HepG2 (cell line): Measurements from ENCODE around the gene LUC7L2. TPM values are rescaled to one million over a fixed set of nuclear protein-coding genes. Genes with fewer than 3 reads are reported as not detected.
"Not testable (repeated sequence)": the region's sequence is repeated elsewhere in the genome, so short reads cannot be mapped to it uniquely, and the experiment has no call there.

Source experiments
- ATAC-seq: fragments of 200-7000 bp; cut with Tn5 transposase; 3 replicates; pipeline ENCODE4 v1.9.1; 2020; ENCODE audit warnings: mild to moderate bottlenecking, moderate library complexity
- BruUV-seq: library from RNA; stranded (reverse); fragments of 400-500 nt; replicated peaks from 2 replicates; lab custom pipeline; 2021; lab: Mats Ljungman, UMichigan
- CTCF ChIA-PET: fragments of 300-600 bp; formaldehyde crosslinking; extraction: SDS; loops from one replicate; lab custom pipeline; 2021; ENCODE audit warnings: low total read pairs, inconsistent platforms, low intra/inter-chr PET ratio; lab: Yijun Ruan, JAX
- POLR2A ChIA-PET: fragments of 350-600 bp; sonication (Branson Sonifier 250); formaldehyde crosslinking; loops from one replicate; lab custom pipeline; 2020; ENCODE audit warnings: antibody characterized with exemption, inconsistent platforms; lab: Yijun Ruan, JAX
- DNase-seq: peaks from one replicate; pipeline ENCODE4 v3.0.0-alpha.2; 2015; ENCODE audit warnings: low spot score
- FAIRE-seq: peaks from 3 replicates; lab custom pipeline; 2011; peaks lifted over from hg19 to GRCh38; lab: Jason Lieb, UNC
- H2AFZ ChIP-seq: one replicate; pipeline ENCODE4 v1.6.1; 2011; ENCODE audit warnings: low read length, inconsistent platforms
- H3K27ac ChIP-seq: fragments of 300-600 bp; 3 replicates; pipeline ENCODE4 v1.8.0; 2011; ENCODE audit warnings: mixed run types, mild to moderate bottlenecking, mixed read lengths, low read length, inconsistent platforms; ENCODE audit not compliant: insufficient read depth; ENCODE audit errors: extremely low read length
- H3K27me3 ChIP-seq, 2 experiments: fragments of 200-600 bp in 1 of 2; 2 replicates in 1 of 2; 3 replicates in 1 of 2; pipeline versions ENCODE4 v1.6.0 to v1.8.0; 2011; ENCODE audit warnings: low read length in 2 of 2, mild to moderate bottlenecking in 2 of 2, moderate library complexity in 2 of 2, inconsistent platforms in 1 of 2; ENCODE audit not compliant: insufficient read depth in 2 of 2, control insufficient read depth in 1 of 2
- H3K36me3 ChIP-seq, 2 experiments: fragments of 200-600 bp in 1 of 2; replicated peaks in 1 of 2; 2 replicates in 1 of 2; 3 replicates in 1 of 2; pipeline versions ENCODE4 v1.5.1 to v1.8.0; 2011; ENCODE audit warnings: low read length in 2 of 2, inconsistent platforms in 1 of 2; ENCODE audit not compliant: insufficient read depth in 2 of 2, control insufficient read depth in 1 of 2
- H3K4me1 ChIP-seq: 2 replicates; pipeline ENCODE4 v1.5.1; 2012; ENCODE audit warnings: low read length, inconsistent platforms; ENCODE audit not compliant: insufficient read depth
- H3K4me2 ChIP-seq: 2 replicates; pipeline ENCODE4 v1.6.0; 2011; ENCODE audit warnings: low read depth, low read length, inconsistent platforms
- H3K4me3 ChIP-seq, 3 experiments: fragments of 200-600 bp in 1 of 3; sonication (generic), shearing (Covaris generic) in 1 of 3; replicated peaks in 1 of 3; 2 replicates each; pipeline ENCODE4 v1.5.1; 2011 to 2016; ENCODE audit warnings: low read length in 3 of 3, inconsistent platforms in 2 of 3, low read depth in 2 of 3, mild to moderate bottlenecking in 2 of 3, control low read depth in 1 of 3, mixed read lengths in 1 of 3; ENCODE audit not compliant: insufficient read depth in 1 of 3
- H3K79me2 ChIP-seq: one replicate; pipeline ENCODE4 v1.6.1; 2011; ENCODE audit warnings: low read length, inconsistent platforms; ENCODE audit not compliant: insufficient read depth
- H3K9ac ChIP-seq: 2 replicates; pipeline ENCODE4 v1.6.0; 2011; ENCODE audit warnings: mild to moderate bottlenecking, low read depth, low read length, inconsistent platforms; ENCODE audit not compliant: insufficient read depth
- H3K9me3 ChIP-seq: 2 replicates; pipeline ENCODE4 v1.5.1; 2012; ENCODE audit warnings: mild to moderate bottlenecking, low read length
- H4K20me1 ChIP-seq: 2 replicates; pipeline ENCODE4 v1.6.0; 2011; ENCODE audit warnings: inconsistent platforms, mild to moderate bottlenecking, low read length, moderate library complexity; ENCODE audit not compliant: insufficient read depth
- ESRRA ChIP-seq: sonication (generic); formaldehyde crosslinking; IDR thresholded peaks from 2 replicates; pipeline ENCODE4 v1.5.1; 2020; ENCODE audit warnings: mild to moderate bottlenecking, low read depth, missing genetic modification reagents
- GATAD1 ChIP-seq: IDR thresholded peaks from 2 replicates; pipeline ENCODE4 v1.6.1; 2016; ENCODE audit warnings: missing genetic modification reagents, missing compliant biosample characterization
- HNRNPUL1 ChIP-seq: fragments of 200-400 bp; formaldehyde crosslinking; IDR thresholded peaks from 2 replicates; pipeline ENCODE4 v1.6.1; 2017; ENCODE audit warnings: low read depth, mild to moderate bottlenecking, low read length, moderate library complexity
- HOXA7 ChIP-seq: sonication (generic); formaldehyde crosslinking; IDR thresholded peaks from 2 replicates; pipeline ENCODE4 v1.8.1; 2022; ENCODE audit warnings: mild to moderate bottlenecking, missing genetic modification reagents, moderate library complexity
- MAF1 ChIP-seq: sonication (generic); formaldehyde crosslinking; IDR thresholded peaks from 2 replicates; pipeline ENCODE4 v1.5.0; 2020; ENCODE audit warnings: missing genetic modification reagents, borderline replicate concordance
- MLXIP ChIP-seq: sonication (generic); formaldehyde crosslinking; IDR thresholded peaks from 2 replicates; pipeline ENCODE4 v1.9.0; 2021; ENCODE audit warnings: missing genetic modification reagents, borderline replicate concordance
- TIGD3 ChIP-seq: sonication (generic); formaldehyde crosslinking; IDR thresholded peaks from 2 replicates; pipeline ENCODE4 v1.5.1; 2020; ENCODE audit warnings: mild to moderate bottlenecking, missing genetic modification reagents, borderline replicate concordance
- ZNF121 ChIP-seq: sonication (generic); formaldehyde crosslinking; IDR thresholded peaks from 2 replicates; pipeline ENCODE4 v1.5.0; 2020; ENCODE audit warnings: mild to moderate bottlenecking, missing genetic modification reagents
- ZNF362 ChIP-seq: sonication (generic); formaldehyde crosslinking; IDR thresholded peaks from 2 replicates; pipeline ENCODE4 v1.4.0; 2020; ENCODE audit warnings: missing genetic modification reagents, mild to moderate bottlenecking, borderline replicate concordance
- ZNF782 ChIP-seq: sonication (generic); formaldehyde crosslinking; IDR thresholded peaks from 2 replicates; pipeline ENCODE4 v1.4.0; 2020; ENCODE audit warnings: missing genetic modification reagents, mild to moderate bottlenecking, borderline replicate concordance
- WGBS: methylation state at CpG from one replicate; pipeline ENCODE4 v1.1.6; 2017; ENCODE audit warnings: low lambda C conversion rate; 5-methylcytosine and 5-hydroxymethylcytosine counted together
- in situ Hi-C: cut with HindIII; loops from 2 replicates; pipeline ENCODE4 v1.10.0; 2017; ENCODE audit warnings: low pct_unique_long_range_greater_than_20kb; ENCODE audit not compliant: extremely low pct_ligation_motif_present
- intact Hi-C: fragments of 100-400 bp; cut with micrococcal nuclease; formaldehyde crosslinking; loops from one replicate; pipeline ENCODE4 v1.10.0; 2022; ENCODE audit not compliant: unreplicated experiment
- polyA plus RNA-seq, 8 experiments: library from polyadenylated mRNA; depleted of rRNA in 3 of 8; stranded (reverse) in 7 of 8; unstranded in 1 of 8; fragments of >200 nt; fragmentation: Illumina TruSeq in 4 of 8; extraction: Trizol in 4 of 8; gene quantifications; 2 replicates each; pipeline versions ENCODE4 v1.2.1 to v1.2.3, GENCODE V29; 2011 to 2016; ENCODE audit warnings: low read depth in 4 of 8, missing spikeins in 1 of 8, mixed read lengths in 1 of 8; ENCODE audit not compliant: insufficient read depth in 1 of 8
- total RNA-seq, 5 experiments: library from RNA; depleted of rRNA; stranded (reverse); fragments of >200 nt; fragmentation: Illumina TruSeq; extraction: Trizol; gene quantifications; 2 replicates each; pipeline ENCODE4 v1.2.3, GENCODE V29; 2016; ENCODE audit warnings: low read depth in 1 of 5

The LUC7L2 gene
- total and polyA plus RNA-seq, 2 of the 13 experiments (the other 11 are each of a cell fraction or from before 2014, with no cell fraction given) = 17.9 to 50.7 TPM

- H3K79me2 ChIP-seq, DNase-seq, H2AFZ ChIP-seq, intact Hi-C loops, H3K27me3 ChIP-seq, in situ Hi-C loops, CTCF ChIA-PET, ATAC-seq, H3K27ac ChIP-seq, FAIRE-seq, BruUV-seq, H3K9me3 ChIP-seq: not testable (repeated sequence)
- H3K4me1 ChIP-seq = peaks cover 17% of the 10 kb centered on the region
- peak; percentile 26; the same call in 1 of the 2 replicates for TF ChIP-seq ZNF121 (CRISPR knock-in tag)
- TF ChIP-seq, all 625 proteins: peak for 1; not testable (repeated sequence) for 624
- H3K9ac ChIP-seq, H4K20me1 ChIP-seq, H3K36me3 ChIP-seq, H3K4me2 ChIP-seq, H3K4me3 ChIP-seq, POLR2A ChIA-PET: not testable (repeated sequence)
- WGBS = 76% methylated on average over 11 of the region's 11 CpGs
Observed at GRCh38 chr7:139324709-139325108, 35.0 kb upstream of the LUC7L2 start.

- no peak overlapping the region for H3K27ac ChIP-seq
- in situ Hi-C loops = no loop called here
- ATAC-seq = no peak
- H3K4me2 ChIP-seq = no peak overlapping the region
- H3K27me3 ChIP-seq = no peaks in the 10 kb centered on the region
- no peaks in the 10 kb centered on the region for H3K79me2 ChIP-seq
- CTCF ChIA-PET = no interaction called here
- H3K36me3 ChIP-seq = no peaks in the 10 kb centered on the region
- H3K9ac ChIP-seq = no peak overlapping the region
- no peak for DNase-seq
- H2AFZ ChIP-seq = no peak overlapping the region
- no peaks in the 10 kb centered on the region for H3K9me3 ChIP-seq
- H4K20me1 ChIP-seq = no peaks in the 10 kb centered on the region
- POLR2A ChIA-PET = interaction anchor here (1.0 kb wide), 1 partner anchor 12 kb away, joined by 3 read pairs; no protein-coding TSS in a partner anchor
- WGBS = 0% methylated on average over 2 of the region's 2 CpGs
- H3K4me3 ChIP-seq = no peak overlapping the region
- BruUV-seq = no TSS peak
- FAIRE-seq = no peak
- intact Hi-C loops = no loop called here
- H3K4me1 ChIP-seq = peaks cover 5% of the 10 kb centered on the region; the same call in 1 of the 2 replicates
- no peak for TF ChIP-seq HNRNPUL1
- no peak for TF ChIP-seq GATAD1
- TF ChIP-seq ESRRA (CRISPR knock-in tag) = no peak
- no peak for TF ChIP-seq MLXIP (CRISPR knock-in tag)
- TF ChIP-seq HOXA7 (CRISPR knock-in tag) = no peak
- no peak for TF ChIP-seq ZNF362 (CRISPR knock-in tag)
- no peak for TF ChIP-seq TIGD3 (CRISPR knock-in tag)
- no peak for TF ChIP-seq MAF1
- TF ChIP-seq ZNF782 (CRISPR knock-in tag) = no peak
Observed at GRCh38 chr7:139328375-139328774, 31.3 kb upstream of the LUC7L2 start.
